Middle frontal gyrus (tissue), 1 donor: ENCODE data around the gene N4BP3.
A peak's percentile ranks its signal among the peaks of the same experiment; 100 is the strongest.

Source experiments
- DNase-seq: peaks from one replicate; pipeline ENCODE4 v3.0.0-alpha.2; 2015; ENCODE audit warnings: low spot score; ENCODE audit errors: extremely low spot score

The N4BP3 gene

DNA sequence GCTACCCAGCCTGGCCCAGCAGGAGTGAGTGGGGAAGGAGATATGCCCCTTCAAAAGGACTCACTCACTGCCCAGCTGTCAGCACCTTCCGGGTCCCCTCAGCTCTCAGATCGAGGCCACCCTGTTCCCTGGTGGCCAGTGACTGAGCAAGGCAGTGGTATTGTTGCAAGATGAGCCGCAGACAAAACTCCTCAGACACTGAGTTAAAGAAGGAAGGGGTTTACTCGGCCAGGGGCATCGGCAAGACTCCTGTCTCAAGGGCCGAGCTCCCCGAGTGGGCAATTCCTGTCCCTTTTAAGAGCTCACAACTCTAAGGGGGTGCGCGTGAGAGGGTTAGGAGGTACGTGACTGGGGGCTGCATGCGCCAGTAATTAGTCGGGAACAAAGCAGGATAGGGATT lies 9.7 kb upstream of the N4BP3 start:
- no peak for DNase-seq

DNA sequence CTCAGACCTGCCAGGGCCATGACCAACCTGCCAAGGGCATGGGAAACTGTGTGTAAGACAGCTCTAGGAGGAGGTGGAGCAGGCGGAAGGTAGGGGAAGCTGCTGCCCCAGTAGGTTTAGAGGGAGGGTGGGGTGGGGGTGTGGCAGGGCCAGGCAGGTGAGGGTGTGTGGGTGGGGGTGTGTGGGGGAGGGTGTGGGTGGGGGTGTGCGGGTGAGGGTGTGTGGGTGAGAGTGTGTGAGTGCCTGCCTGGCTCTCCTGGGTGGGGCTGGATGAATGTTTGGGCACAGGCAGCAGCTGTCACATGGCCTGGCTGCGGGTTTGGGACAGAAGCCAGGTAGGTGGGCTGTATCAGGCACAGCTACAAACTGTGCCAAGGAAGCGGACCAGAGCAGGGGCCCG lies 8.8 kb upstream of the N4BP3 start:
- no peak for DNase-seq

- DNase-seq = no peak
These were observed 7.2 kb upstream of the N4BP3 start for GRCh38 chr5:178106086-178106485.

- DNase-seq = no peak
These were observed 6.6 kb upstream of the N4BP3 start for GRCh38 chr5:178106556-178107239.

DNA sequence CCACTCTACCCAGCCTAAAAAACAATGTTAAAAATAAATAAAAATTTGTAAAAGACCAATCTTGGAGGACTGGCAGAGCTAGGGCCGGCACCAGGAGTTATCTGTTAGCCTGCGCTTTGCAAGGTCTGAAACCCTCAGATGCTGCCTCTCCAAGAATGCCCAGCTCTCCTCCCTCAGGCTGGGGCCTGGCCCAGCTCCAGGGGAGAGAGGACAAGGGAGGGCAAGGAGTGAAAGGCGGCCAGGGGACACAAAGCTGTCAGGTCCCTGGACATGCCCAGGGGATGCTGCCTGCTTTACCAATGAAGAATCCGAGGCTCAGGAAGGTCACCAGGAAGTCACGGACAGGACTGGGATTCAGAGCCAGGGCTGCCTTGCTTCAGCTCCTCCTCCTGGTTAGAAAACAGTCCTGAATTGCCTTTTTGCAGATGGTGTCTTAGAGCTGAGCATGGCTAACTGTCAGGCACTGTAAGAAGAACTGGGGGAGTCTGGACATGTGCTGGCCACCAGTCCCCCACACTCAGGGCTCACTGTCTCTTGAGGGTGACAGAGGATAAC lies 5.5 kb upstream of the N4BP3 start:
- no peak for DNase-seq

DNA sequence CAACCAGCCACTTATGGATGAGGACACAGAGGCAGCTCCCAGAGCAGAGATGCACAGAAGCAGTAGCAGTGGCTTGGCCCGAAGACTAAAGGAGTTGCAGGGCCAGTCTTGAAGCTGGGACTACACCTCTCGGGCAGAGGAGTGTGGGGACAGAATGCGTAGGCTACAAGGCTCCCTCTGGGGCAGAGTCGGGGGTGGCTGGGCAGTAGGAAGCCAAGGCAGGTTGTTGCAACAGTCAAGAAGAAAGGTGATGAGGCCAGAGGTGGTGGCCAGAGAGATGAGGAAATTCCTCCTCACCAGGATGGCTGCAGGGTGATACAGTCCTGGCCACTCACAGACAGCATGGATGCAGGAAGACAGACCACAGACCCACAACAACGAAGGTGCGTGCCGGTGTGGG lies 4.9 kb upstream of the N4BP3 start:
- no peak for DNase-seq

GRCh38 chr5:178108966-178109365 lies 4.4 kb upstream of the N4BP3 start:
- DNase-seq = no peak

GRCh38 chr5:178110511-178110910 lies 2.8 kb upstream of the N4BP3 start:
- no peak for DNase-seq

DNA sequence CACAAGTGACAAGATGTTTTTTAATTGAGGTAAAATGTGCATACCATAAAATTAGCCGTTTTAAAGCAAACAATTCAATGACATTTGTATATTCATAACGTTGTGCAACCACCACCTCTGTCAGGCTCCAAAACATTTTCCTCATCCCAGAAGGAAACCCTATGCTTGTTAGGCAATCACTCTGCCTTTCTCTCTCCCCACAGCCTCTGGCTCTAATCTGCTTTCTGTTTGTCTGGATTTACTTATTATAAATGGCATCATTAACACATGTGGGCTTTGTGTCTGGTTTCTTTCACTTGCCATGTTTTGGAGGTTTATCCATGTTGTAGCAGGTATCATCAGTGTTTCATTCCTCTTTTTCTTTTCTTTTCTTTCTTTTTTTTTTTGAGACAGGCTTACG lies 1.4 kb upstream of the N4BP3 start:
- DNase-seq = no peak

DNA sequence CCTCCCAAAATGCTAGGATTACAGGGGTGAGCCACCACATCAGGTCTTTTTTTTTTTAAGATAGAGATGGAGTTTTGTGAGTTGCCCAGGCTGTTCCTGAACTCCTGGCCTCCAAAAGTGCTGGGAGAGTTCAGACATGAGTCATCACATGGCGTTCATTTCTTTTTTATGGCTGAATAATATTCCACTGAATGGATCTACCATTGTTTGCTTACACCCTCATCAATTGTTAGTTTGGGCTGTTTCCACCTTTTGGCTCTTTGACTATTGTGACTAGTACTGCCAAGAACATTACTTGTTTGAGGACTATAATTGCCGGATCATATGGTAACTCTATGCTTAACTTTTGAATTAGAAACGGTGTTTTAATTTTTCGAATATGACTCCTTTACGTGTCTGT lies 787 bp upstream of the N4BP3 start:
- DNase-seq = no peak

DNA sequence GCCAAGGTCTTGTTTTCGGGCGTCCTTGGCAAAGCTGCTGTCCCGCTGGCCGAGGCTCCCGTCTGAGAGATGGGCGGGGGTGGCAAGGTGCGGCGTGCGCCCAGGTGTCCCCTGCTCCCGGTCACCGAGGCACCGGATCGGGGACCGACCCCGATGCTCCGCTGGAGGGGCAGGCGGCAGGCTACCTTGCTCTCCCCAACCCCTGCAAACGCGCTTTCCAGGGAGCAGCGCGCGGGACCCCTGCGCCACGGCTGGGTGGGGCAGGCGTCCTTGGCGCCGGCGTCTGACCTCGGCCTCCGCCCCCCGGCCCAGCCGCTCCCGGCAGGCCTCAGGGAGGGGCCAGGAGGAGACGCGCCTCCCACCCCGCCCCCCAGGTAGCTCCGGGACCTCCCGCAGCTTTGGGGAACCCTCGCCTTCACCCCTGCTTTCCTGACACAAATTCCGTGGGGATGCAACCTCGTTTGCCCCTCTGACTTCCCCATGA lies 551 bp downstream of the N4BP3 start:
- no peak for DNase-seq

DNA sequence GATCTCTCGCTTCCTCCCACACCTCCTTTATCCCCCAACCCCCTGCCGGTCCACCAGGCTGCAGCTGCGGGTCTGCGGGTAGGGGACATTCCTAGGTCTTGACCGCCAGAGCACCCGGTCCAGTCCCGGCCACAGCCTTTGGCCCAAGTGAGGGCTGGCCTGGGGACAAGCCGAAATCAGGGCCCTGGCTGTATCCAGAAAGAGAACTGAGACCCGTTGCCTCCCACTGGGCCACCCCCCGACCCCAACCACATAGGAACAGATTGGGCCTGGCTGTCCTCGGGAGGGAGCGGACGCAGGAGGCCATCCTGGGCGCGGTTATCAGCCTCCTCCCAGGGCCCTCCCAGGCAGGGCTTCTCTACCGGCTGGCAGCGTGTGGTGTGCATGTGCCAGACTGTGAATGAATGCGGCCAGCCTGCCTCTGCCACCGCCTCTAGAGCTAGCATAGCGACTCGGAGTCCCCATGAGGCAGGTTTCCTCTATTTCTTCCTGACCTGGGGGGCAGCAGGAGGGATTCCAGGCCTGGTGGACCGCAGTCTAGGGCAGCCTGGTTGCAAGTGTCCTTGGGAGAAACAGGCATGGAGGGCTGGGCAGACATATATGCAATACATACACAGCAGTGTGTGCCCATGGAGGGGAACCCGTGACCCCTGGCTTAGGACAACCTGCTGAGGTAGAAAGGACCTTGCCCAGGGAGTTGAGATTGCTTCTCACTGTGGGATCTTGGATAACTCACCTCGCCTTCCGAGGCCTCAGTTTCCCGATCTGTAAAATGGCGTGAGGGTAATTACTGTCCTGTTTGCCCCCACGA lies 1.2 kb downstream of the N4BP3 start:
- DNase-seq = no peak

DNA sequence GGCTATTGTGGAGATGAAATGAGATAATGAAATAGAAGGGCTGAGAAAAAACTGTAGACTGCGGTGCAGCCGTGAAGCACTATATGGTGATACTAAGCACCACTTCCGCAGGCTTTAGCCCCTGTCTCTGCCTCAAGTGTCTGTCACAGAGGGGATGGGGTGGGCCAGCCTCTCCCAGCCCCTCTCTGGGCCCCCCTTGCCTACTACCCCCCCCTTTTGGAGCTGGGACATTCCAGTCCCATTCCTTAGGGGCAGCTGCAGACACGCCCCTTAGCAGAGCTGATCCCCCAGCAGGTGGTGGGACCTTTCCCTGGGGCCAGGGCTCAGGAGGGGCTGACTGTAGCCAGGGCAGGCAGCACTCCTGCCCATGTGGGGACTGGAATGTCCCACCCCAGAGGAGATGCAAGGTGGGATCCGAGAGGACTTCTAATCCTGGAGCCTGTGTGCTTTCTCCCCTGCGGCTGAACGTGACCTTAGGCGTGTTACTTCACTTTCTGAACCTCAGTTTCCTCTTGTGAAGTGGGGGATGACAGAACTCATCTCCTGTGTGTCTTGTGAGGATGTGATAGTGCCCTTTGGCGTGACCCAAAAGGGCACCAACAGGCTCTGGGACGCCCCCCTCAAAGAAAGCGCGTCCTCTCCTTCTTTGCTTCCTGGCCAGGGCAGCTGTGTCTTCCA lies 1.9 kb downstream of the N4BP3 start:
- no peak for DNase-seq

DNA sequence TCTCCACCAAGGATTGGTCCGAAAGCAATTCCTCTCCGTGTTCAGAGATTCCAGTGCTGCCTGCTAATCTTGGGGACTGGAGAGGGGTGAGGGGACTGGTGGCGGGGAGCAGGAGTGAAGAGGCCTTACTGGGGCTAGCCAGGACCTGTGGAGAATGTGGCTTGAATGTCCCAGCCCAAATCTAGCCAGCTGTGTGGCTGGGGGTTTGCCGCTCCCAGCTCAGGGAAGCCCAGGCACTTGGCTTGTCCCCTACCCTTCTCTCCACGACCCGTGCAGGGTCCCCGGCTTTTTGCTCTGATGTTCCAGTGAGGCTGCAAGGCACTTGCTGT lies 2.4 kb downstream of the N4BP3 start:
- DNase-seq = no peak

DNA sequence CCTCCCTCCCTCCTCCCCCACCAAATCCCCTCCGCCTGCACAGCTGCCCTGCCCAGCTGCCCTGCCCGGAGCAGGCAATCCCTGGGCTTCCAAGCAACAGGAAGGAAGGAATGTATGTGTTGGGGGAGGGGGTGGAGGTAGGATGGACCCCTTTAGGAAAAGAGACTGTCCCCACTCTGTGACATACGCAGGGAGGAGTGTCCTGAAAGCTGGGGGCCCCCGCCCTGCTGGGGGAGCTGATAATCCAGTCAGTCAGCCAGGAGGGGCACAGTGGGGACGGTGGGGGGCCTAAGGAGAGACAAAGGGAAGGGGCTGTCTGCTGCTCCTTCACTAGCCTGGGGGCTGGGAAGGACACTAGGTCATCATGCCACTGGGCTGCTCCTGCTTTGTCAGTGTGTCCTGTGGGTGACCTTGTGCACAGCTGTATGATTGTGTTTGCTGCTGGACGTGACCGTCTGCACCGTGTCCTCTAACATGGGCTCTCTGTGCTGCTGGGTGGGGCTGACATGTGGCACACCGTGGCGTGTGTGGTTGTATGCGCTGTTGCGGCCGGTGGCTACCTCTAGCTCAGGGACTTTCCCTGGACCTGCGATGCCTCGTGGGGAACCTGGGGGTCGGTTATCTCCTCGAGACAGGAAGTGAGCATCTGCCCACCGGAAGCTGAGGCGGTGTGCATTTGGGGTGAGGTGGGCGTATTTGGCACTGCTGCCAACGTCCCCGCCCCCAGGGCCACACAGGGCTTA lies 3.0 kb downstream of the N4BP3 start:
- no peak for DNase-seq

- no peak for DNase-seq
These were observed 4.8 kb downstream of the N4BP3 start for GRCh38 chr5:178117923-178118701.

DNA sequence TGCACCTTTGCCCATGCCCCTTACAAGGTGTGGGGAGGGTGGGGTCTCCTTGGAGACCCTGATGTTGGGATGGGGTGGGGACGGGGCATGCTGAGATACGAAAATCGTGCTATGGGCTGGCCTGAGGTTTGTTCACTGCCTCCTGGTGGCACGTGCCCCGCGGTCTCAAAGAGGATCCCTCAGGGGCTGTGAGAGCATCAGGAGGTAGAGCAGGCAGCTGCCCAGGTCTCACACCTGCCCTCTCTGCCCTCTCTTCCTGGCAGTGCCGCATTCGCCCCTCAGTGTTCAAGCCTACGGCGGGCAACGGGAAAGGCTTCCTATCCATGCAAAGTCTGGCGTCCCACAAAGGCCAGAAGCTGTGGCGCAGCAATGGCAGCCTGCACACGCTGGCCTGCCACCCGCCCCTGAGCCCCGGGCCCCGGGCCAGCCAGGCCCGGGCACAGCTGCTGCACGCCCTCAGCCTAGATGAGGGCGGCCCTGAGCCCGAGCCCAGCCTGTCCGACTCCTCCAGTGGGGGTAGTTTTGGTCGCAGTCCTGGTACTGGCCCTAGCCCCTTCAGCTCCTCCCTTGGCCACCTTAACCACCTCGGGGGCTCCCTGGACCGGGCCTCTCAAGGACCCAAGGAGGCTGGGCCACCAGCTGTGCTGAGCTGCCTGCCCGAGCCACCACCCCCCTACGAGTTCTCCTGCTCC lies 6.7 kb downstream of the N4BP3 start:
- DNase-seq = no peak

DNA sequence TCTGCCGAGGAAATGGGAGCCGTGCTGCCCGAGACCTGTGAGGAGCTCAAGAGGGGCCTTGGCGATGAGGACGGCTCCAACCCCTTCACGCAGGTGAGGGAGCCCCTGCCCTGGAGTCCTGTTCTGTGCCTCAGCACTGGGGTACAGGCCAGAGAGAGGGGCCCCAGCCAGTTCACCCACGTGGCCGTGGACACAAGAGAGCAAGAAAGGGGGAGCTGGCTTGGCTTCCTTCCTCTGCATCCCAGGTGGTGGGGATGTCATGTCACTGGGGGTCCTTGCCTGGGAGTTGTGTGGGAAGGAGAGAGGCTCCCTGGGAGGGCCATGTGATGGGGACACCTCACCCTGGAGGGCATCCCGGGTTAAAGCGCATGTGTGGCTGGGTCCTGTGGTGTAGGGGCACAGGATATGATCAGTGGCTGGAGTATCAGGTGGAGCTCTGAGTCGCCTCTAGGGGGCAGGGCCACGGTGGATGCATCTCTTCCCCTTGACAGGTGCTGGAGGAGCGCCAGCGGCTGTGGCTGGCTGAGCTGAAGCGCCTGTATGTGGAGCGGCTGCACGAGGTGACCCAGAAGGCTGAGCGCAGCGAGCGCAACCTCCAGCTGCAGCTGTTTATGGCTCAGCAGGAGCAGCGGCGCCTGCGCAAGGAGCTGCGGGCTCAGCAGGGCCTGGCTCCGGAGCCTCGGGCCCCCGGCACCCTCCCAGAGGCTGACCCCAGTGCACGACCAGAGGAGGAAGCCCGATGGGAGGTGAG lies 7.5 kb downstream of the N4BP3 start:
- DNase-seq = peak; percentile 19
